Choroid plexus epithelial cell (primary cell): ENCODE measurements around the gene PARD3B.

Experiments used
- DNase-seq: peaks from one replicate; pipeline ENCODE4 v3.0.0-alpha.2; 2010; ENCODE audit warnings: low read depth
- H3K4me3 ChIP-seq: 2 replicates; pipeline ENCODE4 v1.5.1; 2011; ENCODE audit warnings: low read depth, mild to moderate bottlenecking, control low read depth, low read length, moderate library complexity
- TF ChIP-seq, protein P1 (sequence below): conservative IDR thresholded peaks from 2 replicates; pipeline ENCODE4 v1.5.1; 2011; ENCODE audit warnings: low read depth, mild to moderate bottlenecking, control low read depth, inconsistent platforms, low read length, moderate library complexity

Gene PARD3B

DNA sequence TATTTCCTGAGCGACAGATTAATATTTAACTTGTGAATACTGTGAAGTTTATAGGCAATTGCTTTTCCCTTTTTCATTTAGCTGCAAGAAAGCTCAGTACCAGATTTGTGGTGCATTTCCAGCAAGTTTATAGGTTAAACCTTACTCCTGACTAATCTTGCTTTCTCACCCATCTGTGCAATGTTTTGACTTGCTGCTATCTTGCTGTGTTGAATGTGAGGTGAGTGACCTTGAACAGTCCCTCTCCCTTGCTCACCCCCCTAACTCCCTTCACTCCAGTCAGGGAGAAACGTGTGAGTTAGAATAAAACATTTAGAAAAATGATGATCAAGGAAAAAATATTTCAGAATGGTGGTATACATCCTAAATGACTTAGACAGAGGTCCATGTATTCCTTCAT lies 39.8 kb upstream of the PARD3B start:
- DNase-seq: peak; percentile 43
- no peak overlapping the region for H3K4me3 ChIP-seq
- TF ChIP-seq, protein P1, sequence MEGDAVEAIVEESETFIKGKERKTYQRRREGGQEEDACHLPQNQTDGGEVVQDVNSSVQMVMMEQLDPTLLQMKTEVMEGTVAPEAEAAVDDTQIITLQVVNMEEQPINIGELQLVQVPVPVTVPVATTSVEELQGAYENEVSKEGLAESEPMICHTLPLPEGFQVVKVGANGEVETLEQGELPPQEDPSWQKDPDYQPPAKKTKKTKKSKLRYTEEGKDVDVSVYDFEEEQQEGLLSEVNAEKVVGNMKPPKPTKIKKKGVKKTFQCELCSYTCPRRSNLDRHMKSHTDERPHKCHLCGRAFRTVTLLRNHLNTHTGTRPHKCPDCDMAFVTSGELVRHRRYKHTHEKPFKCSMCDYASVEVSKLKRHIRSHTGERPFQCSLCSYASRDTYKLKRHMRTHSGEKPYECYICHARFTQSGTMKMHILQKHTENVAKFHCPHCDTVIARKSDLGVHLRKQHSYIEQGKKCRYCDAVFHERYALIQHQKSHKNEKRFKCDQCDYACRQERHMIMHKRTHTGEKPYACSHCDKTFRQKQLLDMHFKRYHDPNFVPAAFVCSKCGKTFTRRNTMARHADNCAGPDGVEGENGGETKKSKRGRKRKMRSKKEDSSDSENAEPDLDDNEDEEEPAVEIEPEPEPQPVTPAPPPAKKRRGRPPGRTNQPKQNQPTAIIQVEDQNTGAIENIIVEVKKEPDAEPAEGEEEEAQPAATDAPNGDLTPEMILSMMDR: no peak

DNA sequence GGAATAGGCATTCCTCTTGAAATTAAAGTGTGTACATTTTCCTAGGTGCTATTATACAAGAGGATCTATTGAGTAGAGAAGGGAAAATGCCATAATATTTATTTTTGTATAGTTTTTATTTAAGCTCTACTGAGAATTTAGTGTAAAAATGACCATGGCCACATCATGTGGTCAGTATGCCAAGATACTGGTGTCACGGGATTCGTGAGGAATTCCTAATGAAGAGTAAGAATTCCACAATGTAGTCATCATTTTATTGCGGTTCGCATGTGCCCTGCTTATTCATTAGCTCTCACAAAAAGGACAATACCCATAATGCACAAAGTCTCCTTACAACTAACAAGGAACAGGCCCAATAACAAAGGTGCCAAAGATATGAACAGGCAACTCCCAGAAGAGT lies 39.3 kb upstream of the PARD3B start:
- TF ChIP-seq, protein P1: no peak
- peak; percentile 35 for DNase-seq
- no peak overlapping the region for H3K4me3 ChIP-seq

DNA sequence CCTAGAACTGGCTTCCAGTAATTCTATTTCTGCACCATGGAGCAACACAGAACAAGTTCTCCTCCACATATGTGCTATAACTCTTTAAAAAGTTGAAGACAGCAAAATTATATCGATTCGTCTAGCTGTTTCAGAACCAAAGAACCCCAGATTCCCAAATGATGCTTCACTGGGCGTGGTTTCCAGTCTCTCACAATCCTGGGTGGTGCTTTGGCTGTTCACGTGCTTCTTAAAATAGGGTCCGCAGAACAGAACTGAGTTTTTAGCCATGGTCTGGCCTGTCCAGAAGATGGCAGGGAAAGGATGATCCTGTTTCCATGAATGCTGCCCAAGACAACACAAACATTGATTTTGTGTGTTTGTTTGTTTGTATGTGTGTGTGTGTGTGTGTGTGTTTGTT lies 37.6 kb upstream of the PARD3B start:
- no peak for DNase-seq
- no peak overlapping the region for H3K4me3 ChIP-seq
- TF ChIP-seq, protein P1: no peak

DNA sequence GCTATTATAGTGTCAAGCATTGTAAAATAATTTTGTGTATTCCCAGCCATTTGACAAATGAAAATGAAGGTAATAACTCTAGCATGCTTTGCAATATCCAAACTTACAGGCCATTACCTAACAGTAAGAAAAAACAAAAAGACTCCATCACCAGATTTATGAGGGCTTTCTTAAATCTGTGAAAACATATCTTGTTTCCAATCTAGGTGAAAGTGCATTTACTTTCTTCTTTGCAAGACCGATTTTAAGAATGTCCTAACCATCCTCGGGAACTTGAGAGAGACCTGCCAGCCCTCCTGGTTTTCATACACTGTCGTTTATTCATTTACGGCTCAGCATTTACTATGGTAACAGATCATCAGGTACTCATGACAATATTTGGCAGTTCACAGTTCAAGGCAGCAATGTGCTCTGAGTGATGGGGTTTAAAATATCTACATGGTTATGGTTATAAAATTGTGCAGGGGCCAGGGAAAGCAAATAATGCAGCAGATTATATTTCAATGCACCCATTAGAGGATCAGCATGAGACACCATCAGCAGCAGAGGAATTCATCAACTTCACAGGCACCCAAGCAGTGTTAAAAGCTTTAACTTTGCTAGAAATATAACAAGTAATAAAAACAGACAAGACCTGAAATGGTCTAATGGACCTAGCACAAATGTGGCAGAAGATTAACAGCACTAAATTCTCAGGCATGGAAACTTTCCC lies 34.4 kb upstream of the PARD3B start:
- H3K4me3 ChIP-seq: no peak overlapping the region
- TF ChIP-seq, protein P1: no peak
- DNase-seq: no peak

DNA sequence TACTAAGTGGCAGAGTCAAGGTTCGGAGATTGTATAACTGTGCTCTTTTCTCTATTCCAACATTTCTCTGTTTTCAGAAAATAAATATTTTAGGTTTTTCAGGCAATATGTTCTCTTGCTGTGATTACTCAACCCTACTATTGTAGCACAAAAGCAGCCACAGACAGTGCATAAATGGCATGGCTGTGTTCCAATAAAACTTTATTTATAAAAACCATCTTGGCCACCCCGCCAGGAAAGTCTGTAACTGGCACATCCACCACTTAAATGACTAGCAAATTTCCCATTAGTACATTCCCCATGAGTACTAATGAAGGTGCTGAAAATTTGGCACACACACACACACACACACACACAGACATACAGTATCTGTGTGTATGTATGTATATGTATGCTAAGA lies 30.8 kb upstream of the PARD3B start:
- H3K4me3 ChIP-seq: no peak overlapping the region
- TF ChIP-seq, protein P1: no peak
- no peak for DNase-seq

DNA sequence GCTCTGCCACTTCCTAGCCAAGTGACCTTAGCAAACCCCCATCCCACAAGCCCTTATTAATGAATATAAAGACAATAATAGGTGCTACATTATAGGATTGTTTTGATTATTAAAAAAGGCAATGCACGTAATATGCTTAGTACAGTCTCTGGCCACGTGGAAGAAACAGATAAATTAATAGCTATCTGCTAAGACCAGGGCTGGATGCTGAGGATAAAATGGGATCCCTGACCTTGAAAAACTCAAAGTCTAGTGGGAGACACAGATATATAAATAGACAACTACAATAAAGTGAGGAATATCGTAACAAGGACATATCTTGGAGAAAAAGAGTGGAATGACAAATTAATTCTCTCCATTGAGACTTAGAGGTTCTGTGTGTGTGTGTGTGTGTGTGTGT lies 29.9 kb upstream of the PARD3B start:
- no peak overlapping the region for H3K4me3 ChIP-seq
- TF ChIP-seq, protein P1: no peak
- no peak for DNase-seq

DNA sequence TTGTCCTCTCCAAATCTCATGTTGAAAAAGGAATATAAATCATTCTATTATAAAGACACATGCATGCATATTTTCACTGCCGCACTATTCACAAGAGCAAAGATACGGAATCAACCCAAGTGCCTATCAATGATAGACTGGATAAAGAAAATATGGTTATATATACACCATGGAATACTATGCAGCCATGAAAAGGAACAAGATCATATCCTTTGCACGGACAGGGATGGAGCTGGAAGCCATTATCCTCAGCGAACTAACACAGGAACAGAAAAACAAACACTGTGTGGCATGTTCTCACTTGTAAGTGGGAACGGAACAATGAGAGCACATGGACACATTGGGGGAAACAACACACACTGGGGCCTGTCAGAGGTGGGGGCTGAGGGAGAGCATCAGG lies 28.1 kb upstream of the PARD3B start:
- DNase-seq: no peak
- no peak overlapping the region for H3K4me3 ChIP-seq
- TF ChIP-seq, protein P1: no peak
